HCT116 (cell line): Measurements from ENCODE around the gene LTO1. TPM values are rescaled to one million over a fixed set of nuclear protein-coding genes. Genes with fewer than 3 reads are reported as not detected.

ENCODE experiments used
- ATAC-seq: fragments of 200-7000 bp; cut with Tn5 transposase; 2 replicates; pipeline ENCODE4 v1.9.1; 2020; ENCODE audit warnings: mild to moderate bottlenecking, moderate library complexity
- BruUV-seq: library from RNA; stranded (reverse); fragments of 400-500 nt; replicated peaks from 2 replicates; lab custom pipeline; 2021; lab: Mats Ljungman, UMichigan
- CTCF ChIA-PET: fragments of 300-600 bp; sonication (Branson Sonifier 250); formaldehyde crosslinking; loops from one replicate; lab custom pipeline; 2021; ENCODE audit warnings: antibody characterized with exemption; lab: Charles Lee
- POLR2A ChIA-PET: fragments of 300-600, 350-600 bp; sonication (Branson Sonifier 250); formaldehyde crosslinking; loops from one replicate; lab custom pipeline; 2021; ENCODE audit warnings: antibody characterized with exemption; lab: Charles Lee
- RAD21 ChIA-PET, 2 experiments: fragments of 300-600 bp; sonication (Branson Sonifier 250); formaldehyde crosslinking; loops; one replicate each; lab custom pipeline; 2023; ENCODE audit warnings: low total read pairs in 2 of 2; ENCODE audit not compliant: uncharacterized antibody in 2 of 2, unreplicated experiment in 2 of 2, low non-redundant PET in 1 of 2; lab: Charles Lee
- DNase-seq: peaks from one replicate; pipeline ENCODE4 v3.0.0-alpha.2; 2010; ENCODE audit warnings: low read depth, low spot score
- H2AFZ ChIP-seq: fragments of 200-600 bp; shearing (Covaris generic), sonication (generic); 2 replicates; pipeline ENCODE4 v1.6.1; 2017; ENCODE audit warnings: low read depth, mixed run types, mixed read lengths, antibody characterized with exemption, low read length; ENCODE audit not compliant: poor library complexity, severe bottlenecking
- H3K27ac ChIP-seq: 2 replicates; pipeline ENCODE4 v1.5.1; 2012; ENCODE audit warnings: low read depth, low read length
- H3K27me3 ChIP-seq: fragments of 200-600 bp; sonication (generic); 2 replicates; pipeline ENCODE4 v1.6.1; 2016; ENCODE audit warnings: mixed run types, low read length, mixed read lengths; ENCODE audit not compliant: insufficient read depth
- H3K36me3 ChIP-seq, 2 experiments: fragments of 200-500 bp in 1 of 2; fragments of 200-600 bp in 1 of 2; sonication (Bioruptor generic) in 1 of 2; sonication (generic) in 1 of 2; 2 replicates each; pipeline versions ENCODE4 v1.5.1 to v1.6.1; 2014 to 2016; ENCODE audit warnings: low read length in 2 of 2, inconsistent platforms in 1 of 2, mixed read lengths in 1 of 2, mixed run types in 1 of 2; ENCODE audit not compliant: insufficient read depth in 2 of 2, control insufficient read depth in 1 of 2
- H3K4me1 ChIP-seq, 2 experiments: fragments of 200-600 bp in 1 of 2; sonication (generic) in 1 of 2; 2 replicates each; pipeline versions ENCODE4 v1.5.1 to v1.6.1; 2012 to 2017; ENCODE audit warnings: low read length in 2 of 2, inconsistent platforms in 1 of 2, mild to moderate bottlenecking in 1 of 2, mixed read lengths in 1 of 2, mixed run types in 1 of 2, moderate library complexity in 1 of 2; ENCODE audit not compliant: insufficient read depth in 2 of 2, control insufficient read depth in 1 of 2
- H3K4me2 ChIP-seq: fragments of 200-600 bp; sonication (generic); 2 replicates; pipeline ENCODE4 v1.6.1; 2017; ENCODE audit warnings: mixed run types, low read length, mixed read lengths
- H3K4me3 ChIP-seq, 2 experiments: fragments of 200-600 bp in 1 of 2; sonication (generic) in 1 of 2; replicated peaks in 1 of 2; 2 replicates each; pipeline ENCODE4 v1.5.1; 2011 to 2016; ENCODE audit warnings: low read length in 2 of 2, control low read depth in 1 of 2, low read depth in 1 of 2, mild to moderate bottlenecking in 1 of 2, mixed read lengths in 1 of 2, mixed run types in 1 of 2
- H3K79me2 ChIP-seq: fragments of 200-600 bp; sonication (generic); 2 replicates; pipeline ENCODE4 v1.6.1; 2017; ENCODE audit warnings: mild to moderate bottlenecking, mixed run types, low read length, moderate library complexity, mixed read lengths; ENCODE audit not compliant: insufficient read depth
- H3K9ac ChIP-seq: fragments of 200-600 bp; sonication (generic); 2 replicates; pipeline ENCODE4 v1.6.1; 2016; ENCODE audit warnings: low read length, mixed read lengths
- H3K9me2 ChIP-seq: fragments of 200-600 bp; sonication (generic), shearing (Covaris generic); 2 replicates; pipeline ENCODE4 v1.6.1; 2017; ENCODE audit warnings: mixed run types, mild to moderate bottlenecking, moderate library complexity; ENCODE audit not compliant: insufficient read depth
- H3K9me3 ChIP-seq, 2 experiments: fragments of 200-500 bp in 1 of 2; fragments of 200-600 bp in 1 of 2; sonication (Bioruptor generic) in 1 of 2; sonication (generic) in 1 of 2; 2 replicates each; pipeline ENCODE4 v1.6.1; 2014 to 2017; ENCODE audit warnings: low read length in 2 of 2, mixed read lengths in 2 of 2, inconsistent platforms in 1 of 2, low read depth in 1 of 2, mild to moderate bottlenecking in 1 of 2, mixed run types in 1 of 2, moderate library complexity in 1 of 2; ENCODE audit not compliant: control insufficient read depth in 1 of 2, insufficient read depth in 1 of 2
- H4K20me1 ChIP-seq: fragments of 200-600 bp; sonication (generic), shearing (Covaris generic); 2 replicates; pipeline ENCODE4 v1.6.1; 2017; ENCODE audit warnings: mixed run types, mild to moderate bottlenecking, moderate library complexity; ENCODE audit not compliant: insufficient read depth
- CBX3 ChIP-seq: IDR thresholded peaks from 2 replicates; pipeline ENCODE4 v1.6.1; 2012; ENCODE audit warnings: low read depth
- CTCF ChIP-seq, 3 experiments: fragments of 200-600 bp in 1 of 3; sonication (generic) in 1 of 3; IDR thresholded peaks in 2 of 3; conservative IDR thresholded peaks in 1 of 3; 2 replicates each; pipeline ENCODE4 v1.5.1; 2012 to 2017; ENCODE audit warnings: low read depth in 2 of 3, low read length in 2 of 3, antibody characterized with exemption in 1 of 3, borderline replicate concordance in 1 of 3, control low read depth in 1 of 3, mild to moderate bottlenecking in 1 of 3, mixed read lengths in 1 of 3, mixed run types in 1 of 3, moderate library complexity in 1 of 3; ENCODE audit not compliant: insufficient read depth in 1 of 3
- EGR1 ChIP-seq: IDR thresholded peaks from 2 replicates; pipeline ENCODE4 v1.6.1; 2012; ENCODE audit warnings: low read depth
- ELF1 ChIP-seq: IDR thresholded peaks from 2 replicates; pipeline ENCODE4 v1.6.1; 2012; ENCODE audit warnings: low read depth, borderline replicate concordance
- EZH2phosphoT487 ChIP-seq: fragments of 200-600 bp; IDR thresholded peaks from 2 replicates; pipeline ENCODE4 v1.6.1; 2018; ENCODE audit warnings: antibody characterized with exemption, borderline replicate concordance
- JUND ChIP-seq: IDR thresholded peaks from 2 replicates; pipeline ENCODE4 v1.6.1; 2012
- POLR2A ChIP-seq: IDR thresholded peaks from 2 replicates; pipeline ENCODE4 v1.7.0; 2011; ENCODE audit warnings: borderline replicate concordance; ENCODE audit not compliant: insufficient read depth, insufficient read length; ENCODE audit errors: extremely low read depth
- POLR2AphosphoS5 ChIP-seq: IDR thresholded peaks from 2 replicates; pipeline ENCODE4 v1.6.1; 2011; ENCODE audit warnings: mild to moderate bottlenecking, low read depth, low read length, moderate library complexity
- RAD21 ChIP-seq: IDR thresholded peaks from 2 replicates; pipeline ENCODE4 v1.6.1; 2012; ENCODE audit warnings: low read depth, mild to moderate bottlenecking
- SP1 ChIP-seq: IDR thresholded peaks from 2 replicates; pipeline ENCODE4 v1.6.1; 2012; ENCODE audit warnings: low read depth
- SRF ChIP-seq: IDR thresholded peaks from 2 replicates; pipeline ENCODE4 v1.6.1; 2012; ENCODE audit warnings: low read depth
- TCF7L2 ChIP-seq: IDR thresholded peaks from 2 replicates; pipeline ENCODE4 v1.7.0; 2011; ENCODE audit warnings: borderline replicate concordance, inconsistent platforms; ENCODE audit not compliant: insufficient read depth, insufficient read length; ENCODE audit errors: extremely low read depth
- YY1 ChIP-seq: IDR thresholded peaks from 2 replicates; pipeline ENCODE4 v1.6.1; 2011; ENCODE audit warnings: low read length, low read depth, moderate library complexity, mild to moderate bottlenecking; ENCODE audit not compliant: insufficient replicate concordance; ENCODE audit errors: extremely low read depth
- ZFX ChIP-seq: fragments of 450-650 bp; IDR thresholded peaks from 2 replicates; pipeline ENCODE4 v1.6.1; 2017
- intact Hi-C: fragments of 100-400 bp; cut with micrococcal nuclease; formaldehyde crosslinking; loops from 2 replicates; pipeline ENCODE4 v1.10.0; 2022
- total RNA-seq: library from RNA; stranded (reverse); gene quantifications from one replicate; pipeline ENCODE4 v1.2.1, GENCODE V29; 2021; ENCODE audit not compliant: unreplicated experiment
- TF ChIP-seq, protein P1 (sequence below): IDR thresholded peaks from 2 replicates; pipeline ENCODE4 v1.6.1; 2011; ENCODE audit warnings: mild to moderate bottlenecking, low read length, moderate library complexity; ENCODE audit not compliant: insufficient replicate concordance; ENCODE audit errors: extremely low read depth
- TF ChIP-seq, protein P2 (sequence below): IDR thresholded peaks from 2 replicates; pipeline ENCODE4 v1.6.1; 2012
- TF ChIP-seq, protein P3 (sequence below): IDR thresholded peaks from 2 replicates; pipeline ENCODE4 v1.6.1; 2012

LTO1 gene
- total RNA-seq, 1 experiment from 2014 or later, result 21.3 TPM

GRCh38 chr11:69680688-69681087 is 5.5 kb upstream of the LTO1 start (continued):
- no peak for TF ChIP-seq ELF1
- TF ChIP-seq TCF7L2, result no peak
- TF ChIP-seq, protein P1, sequence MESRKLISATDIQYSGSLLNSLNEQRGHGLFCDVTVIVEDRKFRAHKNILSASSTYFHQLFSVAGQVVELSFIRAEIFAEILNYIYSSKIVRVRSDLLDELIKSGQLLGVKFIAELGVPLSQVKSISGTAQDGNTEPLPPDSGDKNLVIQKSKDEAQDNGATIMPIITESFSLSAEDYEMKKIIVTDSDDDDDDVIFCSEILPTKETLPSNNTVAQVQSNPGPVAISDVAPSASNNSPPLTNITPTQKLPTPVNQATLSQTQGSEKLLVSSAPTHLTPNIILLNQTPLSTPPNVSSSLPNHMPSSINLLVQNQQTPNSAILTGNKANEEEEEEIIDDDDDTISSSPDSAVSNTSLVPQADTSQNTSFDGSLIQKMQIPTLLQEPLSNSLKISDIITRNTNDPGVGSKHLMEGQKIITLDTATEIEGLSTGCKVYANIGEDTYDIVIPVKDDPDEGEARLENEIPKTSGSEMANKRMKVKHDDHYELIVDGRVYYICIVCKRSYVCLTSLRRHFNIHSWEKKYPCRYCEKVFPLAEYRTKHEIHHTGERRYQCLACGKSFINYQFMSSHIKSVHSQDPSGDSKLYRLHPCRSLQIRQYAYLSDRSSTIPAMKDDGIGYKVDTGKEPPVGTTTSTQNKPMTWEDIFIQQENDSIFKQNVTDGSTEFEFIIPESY, result no peak
- TF ChIP-seq, protein P2, sequence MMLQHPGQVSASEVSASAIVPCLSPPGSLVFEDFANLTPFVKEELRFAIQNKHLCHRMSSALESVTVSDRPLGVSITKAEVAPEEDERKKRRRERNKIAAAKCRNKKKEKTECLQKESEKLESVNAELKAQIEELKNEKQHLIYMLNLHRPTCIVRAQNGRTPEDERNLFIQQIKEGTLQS, result no peak
- no peak for TF ChIP-seq POLR2A
- TF ChIP-seq POLR2AphosphoS5, result no peak
- TF ChIP-seq JUND, result no peak
- TF ChIP-seq, all 23 proteins: peak for 0

GRCh38 chr11:69677749-69678148 is 2.6 kb upstream of the LTO1 start:
- RAD21 ChIA-PET, result interaction anchor here (0.7 to 1.5 kb wide), 2 partner anchors 518 to 576 kb away, joined by 3 to 4 read pairs; no protein-coding TSS in a partner anchor
- POLR2A ChIA-PET, result no interaction called here

More at GRCh38 chr11:69677749-69678148, 2.6 kb upstream of the LTO1 start:
- no peak overlapping the region for H2AFZ ChIP-seq
- TF ChIP-seq SP1 (no peak), EGR1 (no peak), ZFX (no peak), SRF (no peak), RAD21 (no peak), POLR2A (no peak), CBX3 (no peak), YY1 (no peak), CTCF (IDR thresholded peaks at IDR 0.05 in 2 of 3, conservative IDR thresholded peaks at IDR 0.05 in 1 of 3; ENCODE audit: borderline replicate concordance in 1 of 3, insufficient read depth in 1 of 3, low read depth in 2 of 3, low read length in 2 of 3) (no peak), EZH2phosphoT487 (no peak), POLR2AphosphoS5 (no peak), JUND (no peak)
- TF ChIP-seq, protein P3, sequence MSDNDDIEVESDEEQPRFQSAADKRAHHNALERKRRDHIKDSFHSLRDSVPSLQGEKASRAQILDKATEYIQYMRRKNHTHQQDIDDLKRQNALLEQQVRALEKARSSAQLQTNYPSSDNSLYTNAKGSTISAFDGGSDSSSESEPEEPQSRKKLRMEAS, result no peak
- H3K27ac ChIP-seq, result no peak overlapping the region
- CTCF ChIA-PET, result interaction anchor here (0.7 to 2.7 kb wide), 4 partner anchors 8 to 576 kb away, joined by 3 to 6 read pairs (median 4); no protein-coding TSS in a partner anchor
- H3K79me2 ChIP-seq, result peaks cover 24% of the 10 kb centered on the region
- H3K4me1 ChIP-seq, result peaks cover 10 to 37% of the 10 kb centered on the region in 2 experiments; a peak in 3 of 4 replicates
- H3K27me3 ChIP-seq, result no peaks in the 10 kb centered on the region
- intact Hi-C loops, result loop anchor here (10.0 kb wide), 1 partner anchor 383 kb away; the partner anchor contains the start of gene MYEOV
- H3K9me2 ChIP-seq, result no peaks in the 10 kb centered on the region
- H3K4me2 ChIP-seq, result no peak overlapping the region
- no peak for ATAC-seq
- peaks cover under 1 to 6% of the 10 kb centered on the region in 2 experiments; a peak in 1 of 4 replicates for H3K36me3 ChIP-seq
- no peak overlapping the region for H3K9ac ChIP-seq
- peaks cover 0 to 2% of the 10 kb centered on the region in 2 experiments; a peak in 1 of 4 replicates for H3K9me3 ChIP-seq
- no TSS peak for BruUV-seq
- no peak overlapping the region for H3K4me3 ChIP-seq
- DNase-seq, result no peak
- no peaks in the 10 kb centered on the region for H4K20me1 ChIP-seq
